Measurements from ENCODE around the gene STK32C. TPM values are rescaled to one million over a fixed set of nuclear protein-coding genes. Genes with fewer than 3 reads are reported as not detected.

Gene STK32C
- total RNA-seq, 6 experiments from 2014 or later: 1.6 to 3.5 (median 2.1) TPM

GRCh38 chr10:132229834-132230556 is 77.8 kb downstream of the STK32C start:
- TF ChIP-seq POLR2A (IDR thresholded peaks at IDR 0.05): no peak
- TF ChIP-seq CTCF (IDR thresholded peaks at IDR 0.05): no peak

GRCh38 chr10:132229096-132229495 is 78.7 kb downstream of the STK32C start:
- H3K27ac ChIP-seq: no peak overlapping the region
- ATAC-seq (no peak), DNase-seq (no peak)
- H3K4me3 ChIP-seq: no peak overlapping the region
- intact Hi-C loops (cut with DNase I): loop anchor here in 1 of 2 donors (5.0 kb wide), 1 partner anchor 223 kb away; no protein-coding TSS in a partner anchor
- no peaks in the 10 kb centered on the region for H3K27me3 ChIP-seq
- no peaks in the 10 kb centered on the region for H3K36me3 ChIP-seq
- no peaks in the 10 kb centered on the region for H3K4me1 ChIP-seq
- WGBS (ENCODE audit: insufficient coverage, low coverage, low lambda C conversion rate, missing lambda C conversion rate): 30% methylated on average over 2 of the region's 6 CpGs
- H3K9me3 ChIP-seq: no peaks in the 10 kb centered on the region
- TF ChIP-seq POLR2A (IDR thresholded peaks at IDR 0.05) (no peak), CTCF (IDR thresholded peaks at IDR 0.05) (no peak)

More at GRCh38 chr10:132229834-132230556, 77.8 kb downstream of the STK32C start:
- Histone ChIP-seq H3K4me3 (peak overlapping the region in 1 of 3 donors; percentile 4), H3K27ac (no peak overlapping the region), H3K36me3 (no peaks in the 10 kb centered on the region), H3K27me3 (no peaks in the 10 kb centered on the region), H3K9me3 (no peaks in the 10 kb centered on the region), H3K4me1 (no peaks in the 10 kb centered on the region)
- intact Hi-C loops (cut with DNase I): loop anchor here in 1 of 2 donors (5.0 kb wide), 1 partner anchor 222 kb away; no protein-coding TSS in a partner anchor
- WGBS (ENCODE audit: insufficient coverage, low coverage, low lambda C conversion rate, missing lambda C conversion rate): 49% methylated on average over 12 of the region's 36 CpGs
- ATAC-seq: peak; percentile 47 to 61 (median 56)
- DNase-seq: no peak

- TF ChIP-seq POLR2A (IDR thresholded peaks at IDR 0.05): no peak
- TF ChIP-seq CTCF (IDR thresholded peaks at IDR 0.05): no peak
- DNase-seq: no peak
Observed at GRCh38 chr10:132228616-132229015, 79.1 kb downstream of the STK32C start.

GRCh38 chr10:132227851-132228390 is 79.8 kb downstream of the STK32C start:
- ATAC-seq (no peak), DNase-seq (no peak)
- H3K9me3 ChIP-seq: no peaks in the 10 kb centered on the region
- TF ChIP-seq CTCF (IDR thresholded peaks at IDR 0.05) (no peak), POLR2A (IDR thresholded peaks at IDR 0.05) (no peak)
- no peaks in the 10 kb centered on the region for H3K4me1 ChIP-seq
- H3K4me3 ChIP-seq: no peak overlapping the region
- H3K27ac ChIP-seq: no peak overlapping the region
- H3K27me3 ChIP-seq: no peaks in the 10 kb centered on the region
- no peaks in the 10 kb centered on the region for H3K36me3 ChIP-seq
- intact Hi-C loops (cut with DNase I): loop anchor here in 1 of 2 donors (5.0 kb wide), 1 partner anchor 224 kb away; no protein-coding TSS in a partner anchor
- 85% methylated on average over 4 of the region's 29 CpGs for whole genome bisulfite sequencing (ENCODE audit: insufficient coverage, low coverage, low lambda C conversion rate, missing lambda C conversion rate)

More at GRCh38 chr10:132228616-132229015, 79.1 kb downstream of the STK32C start:
- ATAC-seq: no peak
- WGBS (ENCODE audit: insufficient coverage, low coverage, low lambda C conversion rate, missing lambda C conversion rate): 89% methylated on average over 6 of the region's 14 CpGs
- Histone ChIP-seq H3K27ac (no peak overlapping the region), H3K27me3 (no peaks in the 10 kb centered on the region), H3K4me1 (no peaks in the 10 kb centered on the region), H3K36me3 (no peaks in the 10 kb centered on the region), H3K4me3 (no peak overlapping the region), H3K9me3 (no peaks in the 10 kb centered on the region)
- intact Hi-C loops (cut with DNase I): loop anchor here in 1 of 2 donors (5.0 kb wide), 1 partner anchor 224 kb away; no protein-coding TSS in a partner anchor

Measured in right lobe of liver (tissue), 6 donors.